Esophagus (tissue), 2 donors: ENCODE results near the gene MLLT10. TPM values are rescaled to one million over a fixed set of nuclear protein-coding genes. Genes with fewer than 3 reads are reported as not detected.
A peak's percentile ranks its signal among the peaks of the same experiment; 100 is the strongest.
"Not testable (repeated sequence)": the region's sequence is repeated elsewhere in the genome, so short reads cannot be mapped to it uniquely, and the experiment has no call there.

Experiments used
- H3K27ac ChIP-seq, 2 donors: one replicate each; pipeline ENCODE4 v1.5.1; 2013; ENCODE audit warnings: low read depth in 2 of 2, mild to moderate bottlenecking in 2 of 2, inconsistent platforms in 1 of 2, low read length in 1 of 2, moderate library complexity in 1 of 2
- H3K27me3 ChIP-seq, 2 donors: one replicate each; pipeline ENCODE4 v1.6.1; 2013; ENCODE audit warnings: low read length in 2 of 2, control low read depth in 1 of 2, mild to moderate bottlenecking in 1 of 2; ENCODE audit not compliant: insufficient read depth in 2 of 2, control insufficient read depth in 1 of 2
- H3K36me3 ChIP-seq, 2 donors: one replicate each; pipeline ENCODE4 v1.6.1; 2013; ENCODE audit warnings: low read length in 1 of 2; ENCODE audit not compliant: control insufficient read depth in 2 of 2, insufficient read depth in 2 of 2
- H3K4me1 ChIP-seq, 2 donors: one replicate each; pipeline ENCODE4 v1.6.1; 2013; ENCODE audit warnings: low read length in 1 of 2; ENCODE audit not compliant: control insufficient read depth in 2 of 2, insufficient read depth in 2 of 2
- H3K4me3 ChIP-seq, 2 donors: one replicate each; pipeline ENCODE4 v1.5.1; 2013; ENCODE audit warnings: low read length in 2 of 2, mild to moderate bottlenecking in 2 of 2, low read depth in 1 of 2, moderate library complexity in 1 of 2
- H3K9me3 ChIP-seq, 2 donors: one replicate each; pipeline ENCODE4 v1.6.1; 2013; ENCODE audit warnings: mild to moderate bottlenecking in 2 of 2, low read depth in 1 of 2, low read length in 1 of 2, moderate library complexity in 1 of 2; ENCODE audit not compliant: control insufficient read depth in 2 of 2, insufficient read depth in 1 of 2
- WGBS, 2 donors: extraction: QIAGEN DNeasy Blood & Tissue Kit; methylation state at CpG; one replicate each; pipeline ENCODE4 v1.1.7; 2013; 5-methylcytosine and 5-hydroxymethylcytosine counted together
- polyA plus RNA-seq, 2 donors: library from polyadenylated mRNA; stranded (reverse); fragments of 200-250 nt; gene quantifications; one replicate each; pipeline ENCODE4 v1.2.3, GENCODE V29; 2013
- donor health status: healthy with polysubstance abuse.
- donor health status: Bipolar disorder and iron deficiency.

MLLT10 gene
- polyA plus RNA-seq, 2 donors = 14.2 to 17.7 TPM

- not testable (repeated sequence) for H3K27me3 ChIP-seq, H3K36me3 ChIP-seq, H3K27ac ChIP-seq, H3K4me3 ChIP-seq, H3K4me1 ChIP-seq, H3K9me3 ChIP-seq
- 97 to 99% methylated on average over 3 of the region's 3 CpGs for WGBS, 2 donors
Observed at GRCh38 chr10:21717437-21718054, 183.5 kb downstream of the MLLT10 start.

- Histone ChIP-seq H3K4me3 (no peak overlapping the region), H3K9me3 (no peaks in the 10 kb centered on the region), H3K4me1 (no peaks in the 10 kb centered on the region), H3K27me3 (no peaks in the 10 kb centered on the region), H3K27ac (no peak overlapping the region), H3K36me3 (peaks cover 2% of the 10 kb centered on the region in 2 donors)
- 51 to 65% methylated on average over 1 of the region's 1 CpG for WGBS, 2 donors
Observed at GRCh38 chr10:21719502-21719901, 185.5 kb downstream of the MLLT10 start.

DNA sequence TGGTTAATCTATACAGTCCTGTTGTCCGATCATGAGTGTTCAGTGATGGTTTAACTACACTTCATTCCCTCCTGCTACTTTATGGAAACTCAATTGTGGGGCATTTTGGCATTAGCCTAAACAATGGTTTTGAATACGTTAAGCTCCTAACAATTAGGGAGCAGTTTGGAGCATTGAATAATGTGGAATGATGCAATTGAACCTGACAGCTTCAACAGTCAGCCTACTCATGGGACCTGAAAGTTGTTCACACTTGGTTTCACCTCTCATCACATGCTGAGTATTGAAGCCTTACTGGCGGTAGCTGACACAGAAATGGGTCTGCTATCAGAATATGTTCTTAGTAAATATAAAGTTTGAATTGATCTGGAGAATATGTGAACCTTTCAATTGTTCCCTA lies 186.1 kb downstream of the MLLT10 start:
- Histone ChIP-seq H3K9me3 (no peaks in the 10 kb centered on the region), H3K36me3 (peaks cover 0 to 2% of the 10 kb centered on the region in 2 donors), H3K27me3 (no peaks in the 10 kb centered on the region), H3K27ac (no peak overlapping the region), H3K4me1 (no peaks in the 10 kb centered on the region), H3K4me3 (no peak overlapping the region)
- 72 to 73% methylated on average over 3 of the region's 3 CpGs for WGBS, 2 donors

DNA sequence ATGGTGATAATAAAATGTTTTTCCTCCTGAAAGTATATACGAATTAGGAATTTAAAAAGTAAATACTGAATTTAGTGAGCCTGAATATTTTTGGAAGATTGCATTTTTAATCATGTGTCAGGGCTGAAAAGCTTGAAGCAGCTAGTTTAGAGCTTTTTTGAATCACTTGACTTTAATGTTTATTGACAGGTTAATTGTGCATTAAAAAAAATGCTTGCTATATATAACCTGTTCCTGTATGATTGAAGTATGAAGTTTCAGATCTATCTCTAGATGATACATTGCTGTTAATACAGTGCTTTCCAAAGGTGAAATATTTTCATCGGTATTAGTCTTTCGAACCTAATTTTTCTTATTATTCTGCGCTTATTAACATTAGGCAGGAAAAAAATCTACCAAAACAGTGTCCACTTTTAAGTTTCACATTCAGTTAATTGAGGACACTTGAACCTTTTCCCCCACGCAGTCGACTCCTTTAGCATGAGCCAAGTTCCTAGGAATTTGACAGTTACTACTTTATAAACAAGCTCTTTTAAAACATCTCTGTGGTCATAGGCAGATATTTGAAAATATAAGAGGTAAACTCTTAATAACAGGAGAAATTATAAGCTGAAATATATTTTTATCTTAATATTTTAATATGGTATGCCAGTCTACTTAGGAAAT lies 187.1 kb downstream of the MLLT10 start:
- 80 to 81% methylated on average over 6 of the region's 6 CpGs for WGBS, 2 donors
- no peak overlapping the region for H3K4me3 ChIP-seq

GRCh38 chr10:21722209-21722608 lies 188.2 kb downstream of the MLLT10 start:
- no peaks in the 10 kb centered on the region for H3K9me3 ChIP-seq
- H3K4me3 ChIP-seq = no peak overlapping the region
- H3K27ac ChIP-seq = no peak overlapping the region
- 95 to 98% methylated on average over 2 of the region's 2 CpGs for WGBS, 2 donors
- no peaks in the 10 kb centered on the region for H3K27me3 ChIP-seq
- no peaks in the 10 kb centered on the region for H3K4me1 ChIP-seq
- peaks cover 0 to 2% of the 10 kb centered on the region in 2 donors for H3K36me3 ChIP-seq

More for the DNA sequence above, 187.1 kb downstream of the MLLT10 start:
- no peaks in the 10 kb centered on the region for H3K4me1 ChIP-seq
- H3K27ac ChIP-seq = no peak overlapping the region
- H3K27me3 ChIP-seq = no peaks in the 10 kb centered on the region
- peaks cover 0 to 2% of the 10 kb centered on the region in 2 donors for H3K36me3 ChIP-seq
- no peaks in the 10 kb centered on the region for H3K9me3 ChIP-seq

DNA sequence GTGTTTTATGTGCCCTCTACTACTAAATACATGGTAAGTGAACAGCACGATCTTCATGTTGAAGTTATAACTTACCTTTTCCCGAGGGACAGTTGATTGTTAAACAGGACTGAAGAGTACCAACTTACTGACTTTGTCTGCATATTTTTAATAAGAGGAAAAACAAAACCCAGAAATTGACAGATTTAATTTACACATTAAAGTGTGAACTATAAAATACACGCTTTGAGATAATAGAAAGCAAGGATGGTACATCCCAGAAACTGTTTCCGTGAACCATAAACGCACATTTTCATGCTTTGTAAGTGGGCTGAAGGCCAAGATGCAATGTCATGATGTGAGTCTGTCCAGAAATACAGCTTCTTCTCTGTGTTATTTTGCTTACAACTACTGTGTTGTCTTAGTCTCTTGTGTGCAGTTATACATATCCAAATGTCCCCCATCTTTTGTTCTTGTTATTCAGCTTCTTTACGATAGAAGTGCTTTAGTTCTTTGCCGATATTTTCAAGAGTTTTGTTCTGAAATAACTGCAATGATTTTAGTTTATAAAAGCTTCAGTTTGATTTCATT lies 190.1 kb downstream of the MLLT10 start:
- WGBS, 2 donors = 51 to 54% methylated on average over 7 of the region's 7 CpGs
- Histone ChIP-seq H3K27me3 (no peaks in the 10 kb centered on the region), H3K4me3 (no peak overlapping the region), H3K4me1 (no peaks in the 10 kb centered on the region), H3K27ac (no peak overlapping the region), H3K36me3 (peaks cover 0 to 2% of the 10 kb centered on the region in 2 donors), H3K9me3 (no peaks in the 10 kb centered on the region)

GRCh38 chr10:21724687-21725367 lies 190.8 kb downstream of the MLLT10 start:
- H3K9me3 ChIP-seq = no peaks in the 10 kb centered on the region
- H3K27ac ChIP-seq = peak overlapping the region in 1 of 2 donors; percentile 40
- no peaks in the 10 kb centered on the region for H3K27me3 ChIP-seq
- peaks cover 0 to 2% of the 10 kb centered on the region in 2 donors for H3K36me3 ChIP-seq
- WGBS, 2 donors = 3 to 5% methylated on average over 4 of the region's 4 CpGs
- no peak overlapping the region for H3K4me3 ChIP-seq
- no peaks in the 10 kb centered on the region for H3K4me1 ChIP-seq

GRCh38 chr10:21726601-21727225 lies 192.7 kb downstream of the MLLT10 start:
- Histone ChIP-seq H3K4me3 (no peak overlapping the region), H3K36me3 (peaks cover 0 to 2% of the 10 kb centered on the region in 2 donors), H3K27ac (no peak overlapping the region), H3K9me3 (no peaks in the 10 kb centered on the region), H3K4me1 (no peaks in the 10 kb centered on the region), H3K27me3 (no peaks in the 10 kb centered on the region)
- 53 to 66% methylated on average over 3 of the region's 3 CpGs for WGBS, 2 donors

DNA sequence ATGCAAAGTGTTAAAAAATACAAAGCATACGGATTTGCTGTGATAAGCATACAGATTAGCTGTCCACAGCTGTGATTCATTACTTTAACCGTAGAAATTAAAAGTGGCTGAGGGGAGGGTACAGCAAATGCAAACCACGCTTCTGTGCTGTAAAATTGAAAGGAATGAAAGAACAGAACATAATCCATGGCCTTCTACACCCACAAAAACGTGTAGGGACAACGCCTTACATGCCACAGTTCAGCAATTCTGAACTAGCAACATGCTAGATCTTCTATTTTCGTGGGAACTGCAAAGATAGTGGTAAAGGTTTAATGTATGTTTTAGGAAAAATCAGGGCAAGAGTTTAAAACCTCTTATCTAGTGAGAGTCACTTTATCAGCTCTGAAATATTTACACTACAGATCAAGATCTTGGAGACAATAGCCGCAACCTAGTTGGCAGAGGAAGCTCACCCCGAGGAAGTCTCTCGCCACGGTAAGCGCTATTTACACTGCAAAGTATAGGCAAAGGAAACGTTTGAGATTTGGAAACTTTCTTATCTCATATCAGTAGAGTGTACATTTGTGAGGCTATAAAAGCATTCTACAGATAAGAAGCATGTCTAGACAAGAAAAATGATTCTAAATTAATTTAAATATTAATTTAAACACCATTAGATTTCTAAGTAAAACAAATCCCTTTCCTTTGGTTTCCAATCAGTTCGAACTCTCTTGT lies 193.6 kb downstream of the MLLT10 start:
- H3K27ac ChIP-seq = peak overlapping the region; percentile 37 to 60
- H3K9me3 ChIP-seq = no peaks in the 10 kb centered on the region
- no peaks in the 10 kb centered on the region for H3K27me3 ChIP-seq
- WGBS, 2 donors = 32 to 37% methylated on average over 13 of the region's 13 CpGs
- H3K4me3 ChIP-seq = peak overlapping the region in 1 of 2 donors; percentile 8
- peaks cover 0 to under 1% of the 10 kb centered on the region in 2 donors for H3K36me3 ChIP-seq
- H3K4me1 ChIP-seq = no peaks in the 10 kb centered on the region
